B cell (primary cell): ENCODE data around the gene AGBL4. TPM values are rescaled to one million over a fixed set of nuclear protein-coding genes. Genes with fewer than 3 reads are reported as not detected.

Source experiments
- ATAC-seq: fragments of 200-7000 bp; cut with Tn5 transposase; one replicate; pipeline ENCODE4 v1.10.0; 2021; ENCODE audit warnings: low read depth, mild to moderate bottlenecking, moderate number of reproducible peaks, moderate library complexity
- CTCF ChIA-PET: fragments of 350-600 bp; sonication (Branson Sonifier 250); formaldehyde crosslinking; loops from one replicate; lab custom pipeline; 2021; ENCODE audit warnings: antibody characterized with exemption, inconsistent platforms; lab: Charles Lee
- POLR2A ChIA-PET: fragments of 350-600 bp; sonication (Branson Sonifier 250); formaldehyde crosslinking; loops from one replicate; lab custom pipeline; 2021; ENCODE audit warnings: antibody characterized with exemption; lab: Charles Lee
- DNase-seq: peaks from one replicate; pipeline ENCODE4 v3.0.0; 2013
- H2AFZ ChIP-seq: 2 replicates; pipeline ENCODE4 v1.6.1; 2012; ENCODE audit warnings: mild to moderate bottlenecking, low read depth, low read length; ENCODE audit not compliant: insufficient read depth, poor library complexity, severe bottlenecking
- H3K27ac ChIP-seq, 2 donors: 1 replicate in 1 of 2; 2 replicates in 1 of 2; pipeline ENCODE4 v1.5.1; 2012 to 2013; ENCODE audit warnings: low read length in 2 of 2, mild to moderate bottlenecking in 2 of 2, moderate library complexity in 1 of 2
- H3K27me3 ChIP-seq, 4 experiments: fragments of 200-600 bp in 1 of 4; sonication (generic) in 1 of 4; replicated peaks in 1 of 4; 1 replicate in 2 of 4; 2 replicates in 2 of 4; pipeline versions ENCODE4 v1.6.1 to v1.7.0; 2013 to 2016; ENCODE audit warnings: low read length in 3 of 4, mild to moderate bottlenecking in 2 of 4, mixed read lengths in 1 of 4, moderate library complexity in 1 of 4; ENCODE audit not compliant: insufficient read depth in 4 of 4, control insufficient read depth in 3 of 4; ENCODE audit errors: control extremely low read depth in 1 of 4
- H3K36me3 ChIP-seq, 2 experiments: replicated peaks in 1 of 2; 1 replicate in 1 of 2; 2 replicates in 1 of 2; pipeline versions ENCODE4 v1.6.1 to v1.7.1; 2013; ENCODE audit warnings: low read length in 1 of 2; ENCODE audit not compliant: insufficient read depth in 2 of 2, control insufficient read depth in 1 of 2; ENCODE audit errors: control extremely low read depth in 1 of 2, extremely low read depth in 1 of 2
- H3K4me1 ChIP-seq, 2 donors: fragments of 200-600 bp in 1 of 2; sonication (generic) in 1 of 2; 1 replicate in 1 of 2; 2 replicates in 1 of 2; pipeline versions ENCODE4 v1.5.1 to v1.6.1; 2013 to 2017; ENCODE audit warnings: low read length in 2 of 2; ENCODE audit not compliant: control insufficient read depth in 2 of 2, insufficient read depth in 2 of 2
- H3K4me2 ChIP-seq: replicated peaks from 2 replicates; pipeline ENCODE3; 2012; ENCODE audit warnings: mild to moderate bottlenecking, low read depth, low read length; ENCODE audit not compliant: poor library complexity, severe bottlenecking
- H3K4me3 ChIP-seq, 5 experiments: fragments of 200-600 bp in 1 of 5; sonication (generic) in 1 of 5; 1 replicate in 3 of 5; 2 replicates in 2 of 5; pipeline versions ENCODE4 v1.5.1 to v1.7.0; 2011 to 2016; ENCODE audit warnings: low read length in 4 of 5, mild to moderate bottlenecking in 4 of 5, low read depth in 2 of 5, control low read depth in 1 of 5, moderate library complexity in 1 of 5; ENCODE audit not compliant: insufficient read depth in 1 of 5; ENCODE audit errors: control extremely low read depth in 1 of 5, extremely low read depth in 1 of 5
- H3K79me2 ChIP-seq: fragments of 200-600 bp; sonication (generic); one replicate; pipeline ENCODE4 v1.6.0; 2016; ENCODE audit warnings: low read length; ENCODE audit not compliant: control insufficient read depth, insufficient read depth
- H3K9ac ChIP-seq: fragments of 200-600 bp; sonication (generic); 2 replicates; pipeline ENCODE4 v1.6.1; 2017; ENCODE audit warnings: mild to moderate bottlenecking, low read length, moderate library complexity
- H3K9me3 ChIP-seq, 3 donors: one replicate each; pipeline versions ENCODE4 v1.6.1 to v1.7.1; 2013; ENCODE audit warnings: low read length in 2 of 3; ENCODE audit not compliant: control insufficient read depth in 2 of 3, insufficient read depth in 1 of 3; ENCODE audit errors: control extremely low read depth in 1 of 3
- H4K20me1 ChIP-seq: 2 replicates; pipeline ENCODE4 v1.6.0; 2012; ENCODE audit warnings: mild to moderate bottlenecking, low read length; ENCODE audit not compliant: insufficient read depth, control insufficient read depth, poor library complexity, severe bottlenecking
- H3K27ac Mint-ChIP-seq: one replicate; pipeline ENCODE4 v1.8.0; 2021; ENCODE audit warnings: mixed read lengths
- H3K27me3 Mint-ChIP-seq: one replicate; pipeline ENCODE4 v1.8.0; 2021; ENCODE audit warnings: mixed read lengths
- H3K4me1 Mint-ChIP-seq: one replicate; pipeline ENCODE4 v1.8.0; 2021; ENCODE audit warnings: mixed read lengths
- H3K4me3 Mint-ChIP-seq: one replicate; pipeline ENCODE4 v1.8.0; 2021; ENCODE audit warnings: mixed read lengths
- H3K9me3 Mint-ChIP-seq: one replicate; pipeline ENCODE4 v1.8.0; 2022; ENCODE audit warnings: mixed read lengths; ENCODE audit not compliant: insufficient read depth
- CTCF ChIP-seq: fragments of 200-600 bp; IDR thresholded peaks from one replicate; pipeline ENCODE4 v1.8.0; 2022; ENCODE audit warnings: antibody characterized with exemption, mild to moderate bottlenecking
- EZH2 ChIP-seq: IDR thresholded peaks from 2 replicates; pipeline ENCODE4 v1.6.1; 2012; ENCODE audit warnings: borderline replicate concordance, low read depth, mild to moderate bottlenecking, moderate library complexity, low read length; ENCODE audit not compliant: insufficient read depth, poor library complexity, severe bottlenecking
- WGBS: methylation state at CpG from one replicate; pipeline ENCODE4 v1.1.5; 2013; ENCODE audit warnings: missing lambda C conversion rate; ENCODE audit not compliant: insufficient coverage; 5-methylcytosine and 5-hydroxymethylcytosine counted together
- intact Hi-C: fragments of 100-400 bp; cut with micrococcal nuclease; formaldehyde crosslinking; loops from one replicate; pipeline ENCODE4 v1.10.0; 2022
- polyA plus RNA-seq: library from polyadenylated mRNA; depleted of rRNA; stranded (reverse); fragments of >200 nt; gene quantifications from 2 replicates; pipeline ENCODE4 v1.2.3, GENCODE V29; 2012
- total RNA-seq, 2 donors: library from RNA; stranded (reverse); fragments of 120-200 nt in 1 of 2; gene quantifications; 1 replicate in 1 of 2; 2 replicates in 1 of 2; pipeline versions ENCODE4 v1.2.3 to v1.2.4, GENCODE V29; 2013 to 2022

The AGBL4 gene
- total and polyA plus RNA-seq, 2 donors (not counting 1 experiment from before 2014, with no cell fraction given), result 0.07 to 0.12 TPM

- Histone ChIP-seq H3K4me2 (no peak overlapping the region), H3K36me3 (no peaks in the 10 kb centered on the region), H3K27me3 (no peaks in the 10 kb centered on the region), H3K27ac (no peak overlapping the region), H3K79me2 (no peaks in the 10 kb centered on the region), H3K4me1 (no peaks in the 10 kb centered on the region), H3K4me3 (no peak overlapping the region), H2AFZ (no peak overlapping the region), H3K9ac (no peak overlapping the region), H3K9me3 (no peaks in the 10 kb centered on the region), H4K20me1 (no peaks in the 10 kb centered on the region)
- no peaks in the 10 kb centered on the region for H3K4me1 Mint-ChIP-seq
- ChIA-PET CTCF (no interaction called here), POLR2A (no interaction called here)
- no peaks in the 10 kb centered on the region for H3K9me3 Mint-ChIP-seq
- H3K27me3 Mint-ChIP-seq, result peaks cover 12% of the 10 kb centered on the region
- no CpG with 5 or more reads among the region's 1 CpG for WGBS
- H3K27ac Mint-ChIP-seq, result no peak overlapping the region
- intact Hi-C loops, result no loop called here
- TF ChIP-seq CTCF (no peak), EZH2 (no peak)
- no peak for DNase-seq
- H3K4me3 Mint-ChIP-seq, result no peak overlapping the region
- ATAC-seq, result no peak
Measured at GRCh38 chr1:48592330-48592729, 1431.4 kb downstream of the AGBL4 start.

GRCh38 chr1:48591181-48591580 is 1432.6 kb downstream of the AGBL4 start:
- no peak for TF ChIP-seq EZH2
- no peak for ATAC-seq
- no CpG with 5 or more reads among the region's 4 CpGs for WGBS

More at GRCh38 chr1:48591181-48591580, 1432.6 kb downstream of the AGBL4 start:
- H3K36me3 ChIP-seq, result no peaks in the 10 kb centered on the region
- no peak overlapping the region for H3K9ac ChIP-seq
- H3K9me3 ChIP-seq, result no peaks in the 10 kb centered on the region
- H3K9me3 Mint-ChIP-seq, result no peaks in the 10 kb centered on the region
- H3K4me1 Mint-ChIP-seq, result no peaks in the 10 kb centered on the region
- peaks cover 17% of the 10 kb centered on the region for H3K27me3 Mint-ChIP-seq
- no peak overlapping the region for H2AFZ ChIP-seq
- DNase-seq, result no peak
- ChIA-PET POLR2A (no interaction called here), CTCF (no interaction called here)
- H3K27ac ChIP-seq, result no peak overlapping the region
- no peak overlapping the region for H3K4me3 Mint-ChIP-seq
- intact Hi-C loops, result no loop called here
- H4K20me1 ChIP-seq, result no peaks in the 10 kb centered on the region
- H3K4me3 ChIP-seq, result no peak overlapping the region
- no peaks in the 10 kb centered on the region for H3K79me2 ChIP-seq
- no peaks in the 10 kb centered on the region for H3K27me3 ChIP-seq
- no peak overlapping the region for H3K4me2 ChIP-seq
- H3K4me1 ChIP-seq, result no peaks in the 10 kb centered on the region
- H3K27ac Mint-ChIP-seq, result no peak overlapping the region
